GM12878 (cell line): ENCODE measurements around the gene YTHDF1. TPM values are rescaled to one million over a fixed set of nuclear protein-coding genes. Genes with fewer than 3 reads are reported as not detected.

ENCODE experiments used
- ATAC-seq: fragments of 200-7000 bp; cut with Tn5 transposase; 3 replicates; pipeline ENCODE4 v1.9.1; 2020; ENCODE audit warnings: mild to moderate bottlenecking, moderate library complexity
- BruUV-seq: library from RNA; stranded (reverse); fragments of 400-500 nt; replicated peaks from 2 replicates; lab custom pipeline; 2021; lab: Mats Ljungman, UMichigan
- CTCF ChIA-PET: fragments of 300-600 bp; sonication (Branson Sonifier 250); formaldehyde crosslinking; extraction: SDS; loops from one replicate; lab custom pipeline; 2021; ENCODE audit warnings: inconsistent platforms; lab: Yijun Ruan, JAX
- POLR2A ChIA-PET: fragments of 350-600 bp; formaldehyde crosslinking; extraction: SDS; loops from one replicate; lab custom pipeline; 2021; ENCODE audit warnings: inconsistent platforms; lab: Charles Lee
- RAD21 ChIA-PET: fragments of 300-600 bp; sonication (Branson Sonifier 250); formaldehyde crosslinking; loops from one replicate; lab custom pipeline; 2023; ENCODE audit warnings: antibody characterized with exemption; ENCODE audit not compliant: unreplicated experiment; lab: Charles Lee
- SMC1A ChIA-PET: fragments of 300-600 bp; sonication (Branson Sonifier 250); formaldehyde crosslinking; loops from one replicate; lab custom pipeline; 2023; ENCODE audit not compliant: unreplicated experiment, uncharacterized antibody; lab: Charles Lee
- DNase-seq: peaks from one replicate; pipeline ENCODE4 v3.0.0-alpha.2; 2011; ENCODE audit warnings: low read depth, low spot score
- FAIRE-seq: peaks from 3 replicates; lab custom pipeline; 2011; peaks lifted over from hg19 to GRCh38; lab: Jason Lieb, UNC
- H2AFZ ChIP-seq: 2 replicates; pipeline ENCODE4 v1.6.0; 2011; ENCODE audit warnings: low read depth, low read length, control low read depth; ENCODE audit not compliant: control insufficient read depth
- H3K27ac ChIP-seq: 2 replicates; pipeline ENCODE4 v1.5.1; 2011; ENCODE audit warnings: control low read depth; ENCODE audit not compliant: control insufficient read depth, insufficient read depth
- H3K27me3 ChIP-seq, 2 experiments: replicated peaks in 1 of 2; 2 replicates each; pipeline versions ENCODE4 v1.6.0 to v1.6.1; 2011; ENCODE audit warnings: low read length in 1 of 2; ENCODE audit not compliant: control insufficient read depth in 2 of 2, insufficient read depth in 2 of 2
- H3K36me3 ChIP-seq, 2 experiments: 2 replicates each; pipeline ENCODE4 v1.5.1; 2011; ENCODE audit warnings: low read length in 1 of 2; ENCODE audit not compliant: control insufficient read depth in 2 of 2, insufficient read depth in 2 of 2
- H3K4me1 ChIP-seq: 2 replicates; pipeline ENCODE4 v1.6.1; 2011; ENCODE audit warnings: mild to moderate bottlenecking, low read length, moderate library complexity, mixed read lengths; ENCODE audit not compliant: control insufficient read depth, insufficient read depth
- H3K4me2 ChIP-seq: 2 replicates; pipeline ENCODE4 v1.6.0; 2011; ENCODE audit warnings: control low read depth; ENCODE audit not compliant: control insufficient read depth, insufficient read depth
- H3K4me3 ChIP-seq: fragments of 200-600 bp; sonication (generic); 2 replicates; pipeline ENCODE4 v1.5.1; 2016
- H3K79me2 ChIP-seq: 2 replicates; pipeline ENCODE4 v1.6.0; 2011; ENCODE audit warnings: low read length; ENCODE audit not compliant: control insufficient read depth, insufficient read depth
- H3K9ac ChIP-seq: 2 replicates; pipeline ENCODE4 v1.8.0; 2011; ENCODE audit warnings: low read length, control low read depth, mixed read lengths; ENCODE audit not compliant: control insufficient read depth, insufficient read depth
- H3K9me3 ChIP-seq: replicated peaks from 3 replicates; pipeline ENCODE4 v1.5.1; 2011; ENCODE audit warnings: mild to moderate bottlenecking, low read length; ENCODE audit not compliant: control insufficient read depth, insufficient read depth
- H4K20me1 ChIP-seq: 2 replicates; pipeline ENCODE4 v1.6.0; 2011; ENCODE audit not compliant: control insufficient read depth, insufficient read depth
- CBX3 ChIP-seq: fragments of 200-600 bp; sonication (generic); IDR thresholded peaks from 2 replicates; pipeline ENCODE4 v1.6.1; 2016; ENCODE audit warnings: low read depth, borderline replicate concordance
- CHD4 ChIP-seq: fragments of 200-600 bp; sonication (generic); IDR thresholded peaks from 2 replicates; pipeline ENCODE4 v1.6.1; 2016; ENCODE audit warnings: mild to moderate bottlenecking
- GATAD2B ChIP-seq: fragments of 450-650 bp; conservative IDR thresholded peaks from 2 replicates; pipeline ENCODE4 v1.6.1; 2017; ENCODE audit warnings: low read depth, mild to moderate bottlenecking, moderate library complexity
- JUND ChIP-seq: IDR thresholded peaks from 2 replicates; pipeline ENCODE4 v1.6.1; 2012; ENCODE audit warnings: low read depth, mild to moderate bottlenecking, low read length, improper control_type of control experiment, moderate library complexity
- MTA2 ChIP-seq: fragments of 450-650 bp; IDR thresholded peaks from 2 replicates; pipeline ENCODE4 v1.6.1; 2016; ENCODE audit warnings: low read depth, mild to moderate bottlenecking, moderate library complexity
- SIN3A ChIP-seq: IDR thresholded peaks from 2 replicates; pipeline ENCODE4 v1.6.1; 2012; ENCODE audit warnings: low read depth, low read length, improper control_type of control experiment
- WGBS: methylation state at CpG from one replicate; pipeline ENCODE4 v1.1.6; 2016; ENCODE audit warnings: low lambda C conversion rate; ENCODE audit not compliant: insufficient replicate concordance, insufficient coverage; ENCODE audit errors: missing lambda C conversion rate; 5-methylcytosine and 5-hydroxymethylcytosine counted together
- in situ Hi-C: fragments of 300-500 bp; cut with MboI; formaldehyde crosslinking; loops from 9 replicates; pipeline ENCODE4 v1.14.3; 2018; ENCODE audit warnings: mixed read lengths
- intact Hi-C: fragments of 100-400 bp; cut with micrococcal nuclease; formaldehyde crosslinking; loops from one replicate; pipeline ENCODE4 v1.14.2; 2022; ENCODE audit not compliant: unreplicated experiment
- polyA plus RNA-seq, 11 experiments: library from polyadenylated mRNA; depleted of rRNA in 4 of 11; unstranded in 6 of 11; stranded (reverse) in 5 of 11; fragments of >200 nt; fragmentation: Nextera tagmentation in 4 of 11; fragmentation: Illumina TruSeq in 1 of 11; extraction: Ambion mirVana in 4 of 11; extraction: Trizol in 1 of 11; gene quantifications; 1 replicate in 1 of 11; 2 replicates in 10 of 11; pipeline versions ENCODE4 v1.2.1 to v1.2.3, GENCODE V29; 2011 to 2016; ENCODE audit warnings: inconsistent platforms in 2 of 11, missing spikeins in 2 of 11, low read depth in 1 of 11
- total RNA-seq, 4 experiments: library from RNA; depleted of rRNA in 3 of 4; stranded (reverse); fragments of >200 nt in 3 of 4; fragmentation: Illumina TruSeq in 1 of 4; extraction: Trizol in 1 of 4; gene quantifications; 2 replicates each; pipeline versions ENCODE4 v1.2.1 to v1.2.3, GENCODE V29; 2013 to 2021
- TF ChIP-seq, protein P1 (sequence below): fragments of 450-650 bp; IDR thresholded peaks from 2 replicates; pipeline ENCODE4 v1.6.1; 2017; ENCODE audit warnings: mild to moderate bottlenecking, moderate library complexity
- TF ChIP-seq, protein P2 (sequence below): fragments of 150-350 bp; IDR thresholded peaks from 2 replicates; pipeline ENCODE4 v1.6.1; 2014; ENCODE audit warnings: mild to moderate bottlenecking, low read depth, low read length
- TF ChIP-seq, protein P3 (sequence below): fragments of 450-650 bp; IDR thresholded peaks from 2 replicates; pipeline ENCODE4 v1.6.1; 2018; ENCODE audit warnings: mild to moderate bottlenecking, low read depth, moderate library complexity; ENCODE audit not compliant: partially characterized antibody
- TF ChIP-seq, protein P4 (sequence below): IDR thresholded peaks from 2 replicates; pipeline ENCODE4 v1.6.1; 2011; ENCODE audit warnings: low read depth, low read length, improper control_type of control experiment, borderline replicate concordance

YTHDF1 gene
- total and polyA plus RNA-seq, 10 of the 15 experiments (the other 5 are each of a cell fraction or from before 2014, with no cell fraction given), result 4.6 to 37.8 (median 20.5) TPM

DNA sequence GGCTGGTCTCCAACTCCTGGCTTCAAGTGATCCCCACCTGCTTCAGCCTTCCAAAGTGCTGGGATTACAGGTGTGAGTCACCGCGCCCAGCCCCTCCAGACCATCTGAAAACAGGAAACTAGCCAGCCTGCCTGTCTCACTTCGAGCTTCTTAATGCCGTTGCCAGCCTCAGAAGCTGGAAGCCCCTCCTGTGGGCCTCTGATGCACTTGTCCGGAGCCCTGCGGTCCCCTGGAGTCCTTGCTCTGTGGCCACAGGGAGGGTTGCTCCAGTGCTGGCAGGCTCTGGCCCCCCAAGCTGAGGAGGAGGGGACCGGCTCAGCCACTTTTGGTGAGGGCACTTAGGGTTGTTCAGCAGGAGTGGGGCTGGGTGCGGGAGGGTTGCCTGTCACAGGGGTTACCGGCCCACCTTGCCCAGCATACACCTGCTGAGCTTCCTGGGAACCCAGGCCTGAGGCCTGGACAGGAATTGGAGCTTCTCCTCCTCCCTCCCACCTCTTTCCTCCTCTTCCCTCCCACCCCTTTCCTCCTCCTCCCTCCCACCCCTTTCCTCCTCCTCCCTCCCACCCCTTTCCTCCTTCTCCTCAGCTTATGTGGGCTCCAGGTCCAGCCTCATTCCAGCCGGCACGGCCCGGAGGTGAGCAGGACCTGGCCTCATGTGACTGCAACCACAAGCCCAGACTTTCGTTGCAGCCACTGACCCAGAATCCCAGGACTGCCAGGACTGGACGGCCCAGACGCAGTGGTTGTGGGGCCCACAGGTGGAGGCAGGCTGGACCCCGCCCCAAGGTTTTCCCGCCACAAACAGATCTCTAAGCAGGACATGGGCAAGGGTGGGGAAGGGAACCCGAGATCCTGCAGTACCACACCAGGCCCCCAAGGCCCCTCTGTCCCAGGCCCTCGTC is 10.4 kb upstream of the YTHDF1 start (continued):
- TF ChIP-seq, protein P1, sequence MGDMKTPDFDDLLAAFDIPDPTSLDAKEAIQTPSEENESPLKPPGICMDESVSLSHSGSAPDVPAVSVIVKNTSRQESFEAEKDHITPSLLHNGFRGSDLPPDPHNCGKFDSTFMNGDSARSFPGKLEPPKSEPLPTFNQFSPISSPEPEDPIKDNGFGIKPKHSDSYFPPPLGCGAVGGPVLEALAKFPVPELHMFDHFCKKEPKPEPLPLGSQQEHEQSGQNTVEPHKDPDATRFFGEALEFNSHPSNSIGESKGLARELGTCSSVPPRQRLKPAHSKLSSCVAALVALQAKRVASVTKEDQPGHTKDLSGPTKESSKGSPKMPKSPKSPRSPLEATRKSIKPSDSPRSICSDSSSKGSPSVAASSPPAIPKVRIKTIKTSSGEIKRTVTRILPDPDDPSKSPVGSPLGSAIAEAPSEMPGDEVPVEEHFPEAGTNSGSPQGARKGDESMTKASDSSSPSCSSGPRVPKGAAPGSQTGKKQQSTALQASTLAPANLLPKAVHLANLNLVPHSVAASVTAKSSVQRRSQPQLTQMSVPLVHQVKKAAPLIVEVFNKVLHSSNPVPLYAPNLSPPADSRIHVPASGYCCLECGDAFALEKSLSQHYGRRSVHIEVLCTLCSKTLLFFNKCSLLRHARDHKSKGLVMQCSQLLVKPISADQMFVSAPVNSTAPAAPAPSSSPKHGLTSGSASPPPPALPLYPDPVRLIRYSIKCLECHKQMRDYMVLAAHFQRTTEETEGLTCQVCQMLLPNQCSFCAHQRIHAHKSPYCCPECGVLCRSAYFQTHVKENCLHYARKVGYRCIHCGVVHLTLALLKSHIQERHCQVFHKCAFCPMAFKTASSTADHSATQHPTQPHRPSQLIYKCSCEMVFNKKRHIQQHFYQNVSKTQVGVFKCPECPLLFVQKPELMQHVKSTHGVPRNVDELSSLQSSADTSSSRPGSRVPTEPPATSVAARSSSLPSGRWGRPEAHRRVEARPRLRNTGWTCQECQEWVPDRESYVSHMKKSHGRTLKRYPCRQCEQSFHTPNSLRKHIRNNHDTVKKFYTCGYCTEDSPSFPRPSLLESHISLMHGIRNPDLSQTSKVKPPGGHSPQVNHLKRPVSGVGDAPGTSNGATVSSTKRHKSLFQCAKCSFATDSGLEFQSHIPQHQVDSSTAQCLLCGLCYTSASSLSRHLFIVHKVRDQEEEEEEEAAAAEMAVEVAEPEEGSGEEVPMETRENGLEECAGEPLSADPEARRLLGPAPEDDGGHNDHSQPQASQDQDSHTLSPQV, result no peak
- TF ChIP-seq, protein P2, sequence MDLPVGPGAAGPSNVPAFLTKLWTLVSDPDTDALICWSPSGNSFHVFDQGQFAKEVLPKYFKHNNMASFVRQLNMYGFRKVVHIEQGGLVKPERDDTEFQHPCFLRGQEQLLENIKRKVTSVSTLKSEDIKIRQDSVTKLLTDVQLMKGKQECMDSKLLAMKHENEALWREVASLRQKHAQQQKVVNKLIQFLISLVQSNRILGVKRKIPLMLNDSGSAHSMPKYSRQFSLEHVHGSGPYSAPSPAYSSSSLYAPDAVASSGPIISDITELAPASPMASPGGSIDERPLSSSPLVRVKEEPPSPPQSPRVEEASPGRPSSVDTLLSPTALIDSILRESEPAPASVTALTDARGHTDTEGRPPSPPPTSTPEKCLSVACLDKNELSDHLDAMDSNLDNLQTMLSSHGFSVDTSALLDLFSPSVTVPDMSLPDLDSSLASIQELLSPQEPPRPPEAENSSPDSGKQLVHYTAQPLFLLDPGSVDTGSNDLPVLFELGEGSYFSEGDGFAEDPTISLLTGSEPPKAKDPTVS, result no peak

GRCh38 chr20:63225082-63225454 is 9.1 kb upstream of the YTHDF1 start:
- Histone ChIP-seq H3K4me2 (no peak overlapping the region), H3K9ac (no peak overlapping the region), H3K9me3 (no peaks in the 10 kb centered on the region), H3K79me2 (no peaks in the 10 kb centered on the region), H3K27ac (no peak overlapping the region), H3K4me3 (no peak overlapping the region), H4K20me1 (no peaks in the 10 kb centered on the region; the same call in 1 of the 2 replicates), H3K4me1 (no peaks in the 10 kb centered on the region), H2AFZ (no peak overlapping the region), H3K36me3 (no peaks in the 10 kb centered on the region), H3K27me3 (peaks cover 0 to 7% of the 10 kb centered on the region in 2 experiments; a peak in 3 of 4 replicates)
- intact Hi-C loops (no loop called here), in situ Hi-C loops (no loop called here)
- ATAC-seq (no peak), DNase-seq (no peak), FAIRE-seq (no peak)
- ChIA-PET CTCF (interaction anchor here (0.6 to 3.0 kb wide), 8 partner anchors 8 to 160 kb away, joined by 3 to 19 read pairs (median 3); partner anchors contain the start of gene COL20A1), RAD21 (interaction anchor here (0.6 kb wide), 1 partner anchor 894 kb away, joined by 3 read pairs; no protein-coding TSS in a partner anchor), SMC1A (no interaction called here), POLR2A (no interaction called here)
- BruUV-seq, result no TSS peak
- WGBS, result 3% methylated on average over 7 of the region's 7 CpGs
- no peak for TF ChIP-seq GATAD2B
- no peak for TF ChIP-seq CHD4
- TF ChIP-seq, protein P3, sequence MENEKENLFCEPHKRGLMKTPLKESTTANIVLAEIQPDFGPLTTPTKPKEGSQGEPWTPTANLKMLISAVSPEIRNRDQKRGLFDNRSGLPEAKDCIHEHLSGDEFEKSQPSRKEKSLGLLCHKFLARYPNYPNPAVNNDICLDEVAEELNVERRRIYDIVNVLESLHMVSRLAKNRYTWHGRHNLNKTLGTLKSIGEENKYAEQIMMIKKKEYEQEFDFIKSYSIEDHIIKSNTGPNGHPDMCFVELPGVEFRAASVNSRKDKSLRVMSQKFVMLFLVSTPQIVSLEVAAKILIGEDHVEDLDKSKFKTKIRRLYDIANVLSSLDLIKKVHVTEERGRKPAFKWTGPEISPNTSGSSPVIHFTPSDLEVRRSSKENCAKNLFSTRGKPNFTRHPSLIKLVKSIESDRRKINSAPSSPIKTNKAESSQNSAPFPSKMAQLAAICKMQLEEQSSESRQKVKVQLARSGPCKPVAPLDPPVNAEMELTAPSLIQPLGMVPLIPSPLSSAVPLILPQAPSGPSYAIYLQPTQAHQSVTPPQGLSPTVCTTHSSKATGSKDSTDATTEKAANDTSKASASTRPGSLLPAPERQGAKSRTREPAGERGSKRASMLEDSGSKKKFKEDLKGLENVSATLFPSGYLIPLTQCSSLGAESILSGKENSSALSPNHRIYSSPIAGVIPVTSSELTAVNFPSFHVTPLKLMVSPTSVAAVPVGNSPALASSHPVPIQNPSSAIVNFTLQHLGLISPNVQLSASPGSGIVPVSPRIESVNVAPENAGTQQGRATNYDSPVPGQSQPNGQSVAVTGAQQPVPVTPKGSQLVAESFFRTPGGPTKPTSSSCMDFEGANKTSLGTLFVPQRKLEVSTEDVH, result no peak
- no peak for TF ChIP-seq JUND
- TF ChIP-seq SIN3A, result no peak
- TF ChIP-seq, protein P4, sequence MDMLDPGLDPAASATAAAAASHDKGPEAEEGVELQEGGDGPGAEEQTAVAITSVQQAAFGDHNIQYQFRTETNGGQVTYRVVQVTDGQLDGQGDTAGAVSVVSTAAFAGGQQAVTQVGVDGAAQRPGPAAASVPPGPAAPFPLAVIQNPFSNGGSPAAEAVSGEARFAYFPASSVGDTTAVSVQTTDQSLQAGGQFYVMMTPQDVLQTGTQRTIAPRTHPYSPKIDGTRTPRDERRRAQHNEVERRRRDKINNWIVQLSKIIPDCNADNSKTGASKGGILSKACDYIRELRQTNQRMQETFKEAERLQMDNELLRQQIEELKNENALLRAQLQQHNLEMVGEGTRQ, result no peak
- TF ChIP-seq CBX3, result no peak
- TF ChIP-seq MTA2, result no peak
